Kidney tubule cell (primary cell): ENCODE results near the gene CDK14.
"Not testable (repeated sequence)": the region's sequence is repeated elsewhere in the genome, so short reads cannot be mapped to it uniquely, and the experiment has no call there.

ENCODE experiments used
- DNase-seq: peaks from one replicate; pipeline ENCODE4 v3.0.0-alpha.2; 2018; ENCODE audit warnings: low spot score

The CDK14 gene

GRCh38 chr7:90720984-90721760, 125.1 kb downstream of the CDK14 start:
- peak; percentile 62 for DNase-seq

GRCh38 chr7:90721869-90722431, 125.8 kb downstream of the CDK14 start:
- no peak for DNase-seq

DNA sequence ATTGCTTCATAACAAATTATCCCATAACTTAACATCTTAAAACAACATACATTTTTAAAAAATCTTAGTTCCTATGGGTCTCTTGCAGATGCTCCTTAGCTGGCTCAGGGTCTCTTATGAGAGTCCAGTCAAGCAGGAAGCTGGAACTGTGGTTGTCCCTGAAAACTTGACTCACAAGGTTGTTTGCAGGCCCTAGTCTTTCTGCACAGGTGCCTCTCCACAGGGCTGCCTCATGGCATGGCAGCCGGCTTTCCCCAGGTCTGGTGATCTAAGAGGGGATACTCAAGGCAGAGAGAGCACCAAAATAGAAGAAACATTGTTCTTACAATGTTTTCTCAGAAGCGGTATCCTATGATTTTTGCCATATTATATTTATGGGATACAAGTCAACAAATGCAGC, 127.1 kb downstream of the CDK14 start:
- peak; percentile 36 for DNase-seq

DNA sequence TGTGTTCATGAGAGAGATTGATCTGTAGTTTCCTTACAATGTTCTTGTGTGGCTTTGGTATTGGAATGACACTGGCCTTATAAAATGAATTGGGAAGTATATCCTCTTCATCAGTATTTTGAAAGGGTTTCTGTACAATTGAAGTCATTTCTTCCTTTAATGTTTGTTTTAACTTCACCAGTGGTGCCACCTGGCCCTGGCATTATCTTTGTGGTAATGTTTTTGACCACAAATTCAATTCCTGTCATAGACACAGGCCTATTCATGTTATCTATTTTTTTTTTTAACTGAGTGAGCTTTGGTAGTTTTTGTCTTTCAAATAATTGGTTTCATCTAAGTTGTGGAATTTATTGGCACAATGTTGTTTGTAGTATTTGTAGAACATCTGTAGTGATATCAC, 127.7 kb downstream of the CDK14 start:
- DNase-seq = peak; percentile 28

- DNase-seq = peak; percentile 19
Observed at GRCh38 chr7:90726120-90726519, 130.0 kb downstream of the CDK14 start.

- peak; percentile 7 for DNase-seq
Observed at GRCh38 chr7:90726623-90727022, 130.5 kb downstream of the CDK14 start.

- DNase-seq = no peak
Observed at GRCh38 chr7:90727412-90727811, 131.3 kb downstream of the CDK14 start.

GRCh38 chr7:90728568-90728967, 132.4 kb downstream of the CDK14 start:
- no peak for DNase-seq

- DNase-seq = not testable (repeated sequence)
Observed at GRCh38 chr7:90735611-90736280, 139.6 kb downstream of the CDK14 start.

GRCh38 chr7:90736316-90736715, 140.2 kb downstream of the CDK14 start:
- DNase-seq = no peak

GRCh38 chr7:90736968-90737939, 141.1 kb downstream of the CDK14 start:
- peak; percentile 39 for DNase-seq

DNA sequence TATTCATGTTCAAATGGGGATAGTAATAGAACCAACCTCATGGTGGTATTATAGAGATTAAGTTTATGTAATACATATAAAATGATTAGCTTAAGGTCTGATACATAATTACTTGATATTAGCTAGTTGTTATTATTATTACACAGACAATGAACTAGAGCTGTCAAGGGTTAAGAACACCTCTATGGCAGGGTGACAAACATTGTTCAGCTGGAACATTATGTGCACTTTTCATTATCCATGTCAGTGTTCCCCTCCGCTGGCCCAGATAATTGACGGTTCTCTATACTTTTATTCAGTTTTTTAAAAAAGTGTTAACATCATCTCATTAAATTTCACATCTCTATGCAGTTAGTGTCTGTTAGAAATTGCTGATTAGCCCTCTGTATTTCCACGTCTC, 142.1 kb downstream of the CDK14 start:
- DNase-seq = no peak

DNA sequence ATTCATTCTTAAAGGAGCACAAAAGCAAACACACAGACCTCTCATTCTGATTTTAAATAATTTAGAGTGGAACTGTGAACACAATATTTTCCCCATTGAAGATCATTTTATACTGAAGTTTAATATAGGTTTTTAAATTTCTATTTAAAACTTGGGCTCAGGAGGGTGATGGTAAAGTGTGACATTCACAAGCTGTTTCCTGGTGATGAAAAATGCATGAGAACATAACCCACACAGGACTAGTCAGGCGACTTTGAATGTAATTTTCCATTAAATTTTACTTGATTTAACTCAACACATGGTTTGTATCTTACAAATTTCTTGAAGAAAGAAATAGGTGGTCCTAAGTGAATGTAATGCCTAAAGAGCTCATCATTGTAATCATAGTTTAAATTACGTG, 143.6 kb downstream of the CDK14 start:
- no peak for DNase-seq

DNA sequence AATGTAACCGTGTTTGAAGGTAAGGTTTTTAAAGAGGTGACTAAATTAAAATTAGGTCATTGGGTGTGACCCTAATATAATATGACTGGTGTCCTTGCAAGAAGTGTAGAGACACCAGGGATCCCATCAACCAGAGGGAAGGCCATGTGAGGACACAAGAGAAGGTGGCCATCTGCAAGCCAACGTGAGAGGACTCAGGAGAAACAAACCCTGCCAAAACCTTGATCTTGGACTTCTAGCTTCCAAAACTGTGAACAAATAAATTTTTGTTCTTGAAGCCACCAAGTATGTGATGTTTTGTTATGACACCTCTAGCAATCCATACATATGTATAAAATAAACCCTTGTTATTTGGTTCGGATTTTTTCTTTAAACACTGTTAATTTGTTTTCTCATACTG, 144.3 kb downstream of the CDK14 start:
- no peak for DNase-seq

- no peak for DNase-seq
Observed at GRCh38 chr7:90743626-90744025, 147.5 kb downstream of the CDK14 start.

DNA sequence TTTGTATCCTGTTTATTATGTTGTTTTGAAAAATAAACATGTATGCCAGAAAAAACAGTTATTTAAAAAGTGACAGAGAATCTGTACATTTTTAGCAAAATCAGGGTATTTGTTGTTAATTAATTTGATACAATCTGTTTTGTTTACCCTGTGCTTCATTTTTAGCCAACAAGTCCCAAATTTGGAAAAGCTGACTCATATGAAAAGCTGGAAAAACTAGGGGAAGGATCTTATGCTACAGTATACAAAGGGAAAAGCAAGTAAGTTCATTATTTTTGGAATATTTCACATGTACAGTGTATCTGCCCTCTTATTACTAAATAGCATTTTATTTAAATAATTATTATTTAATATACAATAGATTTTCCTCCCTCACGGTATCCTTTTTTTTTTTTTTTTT, 151.4 kb downstream of the CDK14 start:
- no peak for DNase-seq

- DNase-seq = no peak
Observed at GRCh38 chr7:90749262-90749661, 153.1 kb downstream of the CDK14 start.

GRCh38 chr7:90749774-90750173, 153.7 kb downstream of the CDK14 start:
- DNase-seq = no peak

- no peak for DNase-seq
Observed at GRCh38 chr7:90751595-90751994, 155.5 kb downstream of the CDK14 start.

DNA sequence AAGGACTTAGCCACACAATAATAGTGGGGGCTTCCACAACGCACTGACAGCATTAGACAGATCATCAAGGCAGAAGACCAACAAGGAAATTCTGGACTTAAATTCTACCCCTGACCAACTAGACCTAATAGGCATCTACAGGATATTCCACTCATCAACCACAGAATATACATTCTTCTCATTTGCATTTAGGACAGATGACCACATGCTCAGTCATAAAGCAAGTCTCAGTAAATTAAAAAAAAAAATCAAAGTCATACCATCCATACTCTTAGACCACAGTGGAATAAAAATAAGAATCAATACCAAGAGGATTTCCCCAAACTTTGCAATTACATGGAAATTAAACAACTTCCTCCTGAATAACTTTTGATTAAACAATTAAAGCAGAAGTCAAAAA, 155.9 kb downstream of the CDK14 start:
- no peak for DNase-seq

GRCh38 chr7:90755041-90755440, 158.9 kb downstream of the CDK14 start:
- DNase-seq = no peak

GRCh38 chr7:90756366-90756765, 160.2 kb downstream of the CDK14 start:
- DNase-seq = no peak
